GM19468 (cell line): ENCODE data around the gene TEAD1.
A peak's percentile ranks its signal among the peaks of the same experiment; 100 is the strongest.

Experiments used
- ATAC-seq: cut with Tn5 transposase; IDR thresholded peaks from one replicate; pipeline ENCODE4 v1.9.1; 2021; ENCODE audit warnings: mild to moderate bottlenecking, moderate library complexity, moderate number of reproducible peaks; ENCODE audit not compliant: unreplicated experiment; ENCODE audit errors: extremely low read depth

TEAD1 gene

GRCh38 chr11:12673924-12674570, at the start of gene TEAD1:
Gene TEAD1, plus strand, starts transcription at chr11:12674421.
- ATAC-seq = peak; percentile 61

GRCh38 chr11:12624595-12624994, 49.6 kb upstream of the TEAD1 start:
- ATAC-seq = no peak

GRCh38 chr11:12625438-12626071, 48.7 kb upstream of the TEAD1 start:
- ATAC-seq = no peak

- ATAC-seq = no peak
Measured at GRCh38 chr11:12626616-12627015, 47.6 kb upstream of the TEAD1 start.

GRCh38 chr11:12628314-12628713, 45.9 kb upstream of the TEAD1 start:
- no peak for ATAC-seq

GRCh38 chr11:12629601-12630313, 44.5 kb upstream of the TEAD1 start:
- ATAC-seq = no peak

- no peak for ATAC-seq
Measured at GRCh38 chr11:12631651-12632050, 42.6 kb upstream of the TEAD1 start.

- ATAC-seq = no peak
Measured at GRCh38 chr11:12634329-12634728, 39.9 kb upstream of the TEAD1 start.

- ATAC-seq = no peak
Measured at GRCh38 chr11:12636871-12637410, 37.3 kb upstream of the TEAD1 start.

GRCh38 chr11:12639388-12639787, 34.8 kb upstream of the TEAD1 start:
- no peak for ATAC-seq

GRCh38 chr11:12640355-12640754, 33.9 kb upstream of the TEAD1 start:
- no peak for ATAC-seq

GRCh38 chr11:12640926-12641849, 33.0 kb upstream of the TEAD1 start:
- ATAC-seq = no peak

GRCh38 chr11:12642040-12642439, 32.2 kb upstream of the TEAD1 start:
- no peak for ATAC-seq

GRCh38 chr11:12642806-12643428, 31.3 kb upstream of the TEAD1 start:
- ATAC-seq = no peak

GRCh38 chr11:12646478-12646877, 27.7 kb upstream of the TEAD1 start:
- no peak for ATAC-seq

GRCh38 chr11:12653729-12654128, 20.5 kb upstream of the TEAD1 start:
- ATAC-seq = no peak

- no peak for ATAC-seq
Measured at GRCh38 chr11:12655842-12656241, 18.4 kb upstream of the TEAD1 start.

GRCh38 chr11:12657336-12657735, 16.9 kb upstream of the TEAD1 start:
- no peak for ATAC-seq

GRCh38 chr11:12657981-12658380, 16.2 kb upstream of the TEAD1 start:
- no peak for ATAC-seq
